Pons (tissue), 1 donor: ENCODE measurements around the gene CPPED1.
"Not testable (repeated sequence)": the region's sequence is repeated elsewhere in the genome, so short reads cannot be mapped to it uniquely, and the experiment has no call there.

Experiments
- DNase-seq: peaks from one replicate; pipeline ENCODE4 v3.0.0-alpha.2; 2016; ENCODE audit warnings: low spot score

The CPPED1 gene, protein sequence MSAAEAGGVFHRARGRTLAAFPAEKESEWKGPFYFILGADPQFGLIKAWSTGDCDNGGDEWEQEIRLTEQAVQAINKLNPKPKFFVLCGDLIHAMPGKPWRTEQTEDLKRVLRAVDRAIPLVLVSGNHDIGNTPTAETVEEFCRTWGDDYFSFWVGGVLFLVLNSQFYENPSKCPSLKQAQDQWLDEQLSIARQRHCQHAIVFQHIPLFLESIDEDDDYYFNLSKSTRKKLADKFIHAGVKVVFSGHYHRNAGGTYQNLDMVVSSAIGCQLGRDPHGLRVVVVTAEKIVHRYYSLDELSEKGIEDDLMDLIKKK

DNA sequence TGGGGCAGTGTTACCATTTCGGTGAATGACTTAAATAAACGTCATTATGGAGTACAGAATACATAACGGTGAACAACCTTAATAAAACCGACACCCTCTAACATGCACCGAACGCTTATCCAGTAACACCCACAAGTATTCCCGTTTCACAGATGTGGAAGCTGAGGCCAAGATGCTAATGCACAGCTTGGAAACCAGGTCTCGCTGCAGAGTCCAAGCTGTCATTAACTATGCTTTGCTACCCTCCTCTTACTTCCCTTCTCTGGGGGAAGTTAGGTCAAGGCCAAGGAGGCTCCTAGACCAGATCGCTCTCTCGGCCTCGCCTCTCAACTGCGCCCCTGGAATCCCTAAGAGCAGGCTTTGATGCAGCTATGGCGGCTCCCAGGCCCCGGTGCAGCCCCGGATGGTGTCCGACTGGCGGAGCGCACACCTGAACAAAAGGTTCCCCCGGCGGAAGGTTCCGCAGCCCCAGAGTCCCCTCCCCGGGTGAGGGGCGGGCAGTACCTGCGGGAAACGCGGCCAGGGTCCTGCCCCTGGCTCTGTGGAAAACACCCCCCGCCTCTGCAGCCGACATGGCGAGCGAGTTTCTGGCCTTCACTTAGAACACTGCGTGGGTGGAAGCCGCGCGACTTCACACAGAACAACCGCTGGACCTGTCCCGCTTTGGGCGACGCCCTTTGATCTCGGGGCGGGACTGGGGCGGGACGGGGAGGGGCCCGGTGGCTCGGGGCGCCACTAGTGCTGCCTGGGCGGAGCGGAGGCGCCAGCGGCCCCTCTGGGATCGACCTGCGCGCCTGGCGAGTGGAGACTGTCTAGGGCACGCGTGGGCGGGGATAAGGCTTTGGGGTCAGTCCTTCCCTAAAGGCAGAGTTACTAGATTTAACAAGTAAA lies at the start of gene CPPED1:
Gene CPPED1 (minus strand): TSS at position 685 of the 891 bp plus-strand sequence. CDS start 111 bp downstream, at position 574.
- peak; percentile 88 for DNase-seq

DNA sequence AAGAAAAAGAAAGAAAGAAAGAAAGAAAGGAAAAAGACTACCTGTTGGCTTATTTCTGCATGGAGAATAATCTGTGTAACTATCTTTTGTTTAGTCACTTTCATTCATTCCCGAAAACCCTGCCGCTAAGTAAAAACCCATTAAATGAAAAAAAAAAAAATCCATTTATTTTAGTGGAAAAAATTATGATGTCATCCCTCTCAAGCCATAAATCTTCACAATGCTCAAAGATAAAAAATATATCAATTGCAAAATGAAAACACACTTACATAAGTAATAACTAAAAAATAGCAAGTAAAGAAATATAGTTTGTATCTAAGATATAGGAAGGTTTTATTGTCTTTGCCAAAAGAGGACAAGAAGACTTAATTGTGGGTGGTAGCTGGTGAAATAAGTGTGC lies 46.5 kb upstream of the CPPED1 start:
- DNase-seq = no peak

DNA sequence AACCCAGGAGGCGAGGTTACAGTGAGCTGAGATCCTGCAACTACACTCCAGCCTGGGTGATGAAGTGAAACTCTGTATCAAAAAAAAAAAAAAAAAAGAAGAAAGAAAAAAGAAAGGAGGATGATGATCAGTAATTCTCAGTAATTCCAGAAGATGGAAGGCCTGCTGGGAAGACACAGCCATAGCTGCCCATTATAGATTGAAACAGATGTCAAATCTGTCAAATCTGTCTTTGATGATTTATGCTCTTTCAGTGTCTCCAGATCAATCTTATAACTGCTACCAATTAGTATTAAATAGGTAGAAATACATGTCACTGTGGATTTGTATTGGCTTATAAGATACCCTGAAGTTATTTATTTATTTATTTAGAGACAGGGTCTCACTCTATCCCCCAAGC lies 42.9 kb upstream of the CPPED1 start:
- no peak for DNase-seq

DNA sequence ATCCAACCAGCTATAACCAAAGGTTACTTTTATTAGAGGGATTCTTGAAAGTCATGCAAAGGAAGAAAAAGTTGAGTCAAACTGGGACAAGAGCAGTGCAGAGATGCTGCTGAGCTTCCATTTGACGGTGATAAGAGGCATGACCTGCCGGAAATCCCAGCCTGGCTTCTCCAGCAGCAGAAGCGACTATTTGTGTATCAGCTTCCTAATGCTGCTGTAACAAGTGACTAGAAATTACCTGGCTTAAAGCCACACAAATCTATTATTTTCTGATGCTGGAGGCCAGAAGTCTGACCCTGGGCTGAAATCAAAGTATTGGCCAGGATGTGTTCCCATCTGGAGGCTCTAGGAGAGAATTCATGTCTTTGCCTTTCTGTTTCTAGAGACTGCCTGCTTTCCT lies 41.6 kb upstream of the CPPED1 start:
- DNase-seq = no peak

DNA sequence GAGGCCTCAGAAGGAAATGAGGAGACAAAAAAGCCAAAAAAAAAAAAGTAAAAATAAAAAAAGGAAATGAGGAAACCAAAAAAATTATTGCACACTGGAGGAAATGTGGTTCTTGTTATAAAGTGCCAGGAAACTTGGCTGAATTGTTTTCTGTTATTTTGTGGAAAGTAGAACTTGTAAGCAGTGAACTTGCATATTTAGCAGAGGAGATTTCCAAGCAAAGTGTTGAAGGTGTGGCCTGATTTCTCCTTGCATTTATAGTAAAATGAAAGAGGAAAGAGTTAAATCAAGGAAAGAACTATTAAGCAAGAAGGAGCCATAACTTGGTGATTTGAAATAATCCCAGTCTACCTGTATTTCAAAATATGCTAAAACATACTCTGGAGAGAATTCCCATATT lies 34.1 kb upstream of the CPPED1 start:
- DNase-seq = no peak

DNA sequence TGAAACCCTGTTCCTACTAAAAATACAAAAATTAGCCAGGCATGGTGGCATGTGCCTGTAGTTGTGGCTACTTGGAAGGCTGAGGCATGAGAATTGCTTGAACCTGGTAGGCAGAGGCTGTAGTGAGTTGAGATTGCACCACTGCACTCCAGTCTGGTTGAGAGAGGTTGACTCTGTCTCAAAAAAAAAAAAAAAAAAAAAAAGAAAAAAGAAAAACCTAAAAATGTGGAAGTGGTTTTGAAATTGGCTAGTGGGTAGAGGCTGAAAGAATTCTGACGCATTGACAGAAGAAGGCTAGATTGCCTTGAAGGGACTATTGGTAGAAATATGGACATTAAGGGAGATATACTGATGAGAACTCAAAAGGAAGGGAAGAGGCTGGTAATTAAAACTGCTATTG lies 33.6 kb upstream of the CPPED1 start:
- no peak for DNase-seq

DNA sequence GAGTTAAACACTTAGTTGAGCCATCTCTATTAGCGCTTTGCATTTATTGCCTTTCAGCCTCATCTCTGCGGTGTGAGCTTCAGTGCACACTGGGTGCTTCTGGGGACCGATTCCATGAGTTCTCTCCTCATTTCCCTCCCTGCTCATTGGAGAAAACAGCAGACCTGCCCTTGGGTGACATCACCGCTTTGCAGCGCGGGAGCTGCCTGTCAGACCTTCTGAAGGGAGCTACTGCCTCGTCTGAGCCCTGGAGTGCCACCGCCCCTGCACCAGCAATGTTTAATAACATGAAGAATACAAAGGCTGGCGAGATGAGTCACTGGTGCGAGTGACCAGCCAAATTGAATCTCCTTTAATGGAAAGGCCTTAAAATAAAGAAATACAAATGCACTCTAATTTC lies 30.2 kb upstream of the CPPED1 start:
- no peak for DNase-seq

DNA sequence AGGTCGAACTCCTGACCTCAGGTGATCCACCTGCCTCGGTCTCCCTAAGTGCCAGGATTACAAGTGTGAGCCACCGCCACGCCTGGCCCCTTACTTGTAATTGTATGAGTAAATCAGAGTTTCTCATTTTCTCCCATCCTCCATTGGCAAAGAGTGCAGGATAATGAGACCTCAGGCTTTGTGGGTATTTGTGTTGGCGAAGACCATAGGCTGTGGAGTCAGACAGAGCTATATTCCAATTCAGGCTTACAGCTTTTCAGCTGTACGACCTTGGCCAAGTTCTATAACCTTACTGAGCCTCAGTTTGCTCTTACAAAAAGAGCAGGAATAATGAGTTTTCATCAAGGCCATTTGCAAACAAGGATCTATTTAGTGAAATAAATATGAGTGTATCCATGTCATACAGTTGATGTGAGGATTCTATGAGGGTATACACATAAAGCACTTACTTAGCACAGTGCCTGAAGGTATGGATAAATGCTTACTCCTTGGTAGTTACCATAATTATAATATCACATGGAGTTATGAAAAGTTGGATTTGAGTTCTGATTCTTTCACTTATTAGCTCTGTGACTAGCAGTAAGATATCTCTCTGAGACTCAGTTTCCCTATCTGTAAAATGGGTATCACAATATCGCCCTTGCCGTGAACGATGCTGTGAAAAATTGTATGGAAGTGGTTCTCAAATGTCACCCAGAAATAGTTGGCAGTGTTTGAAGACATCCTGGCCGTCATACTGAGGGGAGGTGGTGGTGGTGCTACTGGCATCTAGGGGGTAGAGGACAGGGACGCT lies 25.6 kb upstream of the CPPED1 start:
- DNase-seq = no peak

DNA sequence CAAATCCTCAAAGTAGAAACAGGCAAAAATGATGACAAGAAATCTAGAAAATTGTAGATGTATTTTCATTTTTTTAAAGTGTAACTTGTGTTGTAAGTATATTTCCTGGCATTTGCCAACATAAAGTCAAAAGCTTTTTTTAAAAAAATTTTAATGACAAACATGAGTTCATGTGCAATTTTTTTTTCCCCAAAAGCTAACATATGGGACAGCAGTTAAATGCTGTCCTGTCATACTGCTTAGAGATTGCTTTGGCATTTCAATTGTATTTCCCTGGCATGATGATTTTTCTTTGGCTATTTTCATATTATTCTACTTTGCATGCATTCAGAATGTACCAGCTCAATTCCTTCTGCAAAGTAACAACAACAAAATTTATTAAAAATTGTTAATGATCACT lies 24.5 kb upstream of the CPPED1 start:
- DNase-seq = no peak

DNA sequence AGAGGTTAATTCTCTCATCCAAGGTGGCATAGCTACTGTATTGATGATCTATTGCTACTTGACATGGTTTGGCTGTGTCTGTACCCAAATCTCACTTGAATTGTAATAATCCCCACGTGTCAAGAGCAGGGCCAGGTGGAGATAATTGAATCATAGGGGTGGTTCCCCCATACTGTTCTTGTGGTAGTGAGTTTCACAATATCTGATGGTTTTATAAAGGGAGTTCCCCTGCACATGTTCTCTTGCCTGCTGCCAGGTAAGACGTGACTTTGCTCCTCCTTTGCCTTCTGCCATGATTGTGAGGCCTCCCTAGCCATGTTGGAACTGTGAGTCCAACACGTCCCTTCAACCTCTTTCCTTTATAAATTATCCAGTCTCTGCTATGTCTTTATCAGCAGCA lies 22.9 kb upstream of the CPPED1 start:
- DNase-seq = no peak

DNA sequence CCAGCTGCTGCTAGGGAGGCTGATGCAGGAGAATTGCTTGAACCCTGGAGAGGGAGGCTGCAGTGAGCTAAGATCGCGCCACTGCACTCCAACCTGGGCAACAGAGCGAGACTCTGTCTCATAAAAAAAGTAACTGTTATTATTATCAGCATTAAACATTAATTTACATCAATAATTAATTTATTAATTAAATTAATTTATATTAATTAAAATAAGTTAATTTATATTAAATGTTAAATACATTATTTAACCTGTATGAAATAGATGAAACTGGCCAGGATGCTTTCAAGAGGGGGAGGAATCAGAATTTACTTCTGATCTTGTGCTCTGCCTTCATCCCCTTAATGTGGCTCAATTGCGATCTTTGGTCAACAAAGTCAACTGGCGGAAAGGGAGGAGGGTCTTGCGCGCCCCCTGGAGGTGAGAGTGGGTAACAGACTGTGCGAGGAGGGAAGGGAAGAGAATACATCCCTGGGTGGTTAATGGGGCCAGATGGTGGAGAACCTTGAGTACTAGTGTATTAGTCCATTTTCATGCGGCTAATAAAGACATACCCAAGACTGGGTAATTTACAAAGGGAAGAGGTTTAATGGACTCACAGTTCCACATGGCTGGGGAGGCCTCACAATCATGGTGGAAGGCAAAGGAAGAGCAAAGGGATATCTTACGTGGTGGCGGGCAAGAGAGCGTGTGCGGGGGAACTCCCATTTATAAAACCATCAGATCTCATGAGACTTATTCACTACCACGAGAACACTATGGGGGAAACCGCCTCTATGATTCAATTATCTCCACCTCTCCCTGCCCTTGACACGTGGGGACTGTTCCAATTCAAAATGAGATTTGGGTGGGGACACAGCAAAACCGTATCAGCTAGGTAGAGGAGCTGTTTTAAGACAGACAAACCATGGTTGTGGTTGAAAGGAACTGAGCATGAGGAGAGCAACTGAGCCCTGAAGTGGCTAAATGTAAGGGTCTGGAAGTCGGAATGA lies 15.7 kb upstream of the CPPED1 start:
- peak; percentile 63 for DNase-seq

DNA sequence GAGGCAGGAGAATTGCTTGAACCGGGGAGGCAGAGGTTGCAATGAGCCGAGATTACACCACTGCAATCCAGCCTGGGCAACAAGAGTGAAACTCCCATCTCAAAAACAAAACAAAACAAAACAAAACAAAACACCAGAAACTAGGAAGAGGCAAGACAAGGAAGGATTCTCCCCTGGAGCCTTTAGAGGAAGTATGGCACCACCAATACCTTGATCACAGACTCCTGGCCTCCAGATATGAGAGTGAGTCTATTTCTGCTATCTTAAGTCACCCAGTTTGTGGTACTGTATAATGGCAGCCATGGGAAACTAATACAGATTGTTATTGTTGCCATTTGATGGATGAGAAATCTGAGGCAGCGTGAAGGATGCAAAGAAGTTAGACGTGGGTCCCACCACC lies 14.6 kb upstream of the CPPED1 start:
- no peak for DNase-seq

DNA sequence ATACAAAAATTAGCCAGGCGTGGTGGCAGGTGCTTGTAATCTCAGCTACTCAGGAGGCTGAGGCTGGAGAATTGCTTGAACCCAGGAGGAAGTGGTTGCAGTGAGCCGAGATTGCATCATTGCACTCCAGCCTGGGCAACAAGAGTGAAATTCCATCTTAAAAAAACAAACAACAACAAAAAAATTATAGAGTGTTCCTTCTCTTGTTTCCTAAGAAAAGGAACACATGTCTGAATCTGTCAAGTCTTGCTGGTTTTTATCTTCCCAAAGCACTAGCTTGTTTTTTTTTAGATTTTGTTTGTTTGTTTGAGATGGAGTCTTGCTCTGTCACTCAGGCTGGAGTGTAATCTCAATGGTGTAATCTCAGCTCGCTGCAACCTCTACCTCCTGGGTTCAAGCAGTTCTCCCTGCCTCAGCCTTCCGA lies 13.1 kb upstream of the CPPED1 start:
- DNase-seq = not testable (repeated sequence)

DNA sequence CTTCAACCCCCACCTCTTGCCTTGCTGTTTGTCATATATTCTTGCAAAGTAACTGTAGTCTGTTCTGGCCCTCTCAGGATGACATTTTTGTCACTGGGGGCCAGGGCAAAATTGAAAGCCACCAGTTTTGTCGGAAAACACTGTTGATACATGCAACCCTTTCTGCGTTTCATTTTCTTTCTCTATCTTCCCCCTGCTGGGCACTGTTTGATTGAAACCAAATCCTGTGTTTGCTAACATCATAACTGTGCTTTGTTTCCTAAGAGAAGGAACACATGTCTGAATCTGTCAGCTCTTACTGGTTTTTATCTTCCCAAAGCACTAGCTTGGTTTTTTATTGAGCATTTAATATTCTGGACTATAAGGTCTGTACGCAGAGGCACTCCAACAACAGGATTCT lies 11.7 kb upstream of the CPPED1 start:
- DNase-seq = peak; percentile 83

DNA sequence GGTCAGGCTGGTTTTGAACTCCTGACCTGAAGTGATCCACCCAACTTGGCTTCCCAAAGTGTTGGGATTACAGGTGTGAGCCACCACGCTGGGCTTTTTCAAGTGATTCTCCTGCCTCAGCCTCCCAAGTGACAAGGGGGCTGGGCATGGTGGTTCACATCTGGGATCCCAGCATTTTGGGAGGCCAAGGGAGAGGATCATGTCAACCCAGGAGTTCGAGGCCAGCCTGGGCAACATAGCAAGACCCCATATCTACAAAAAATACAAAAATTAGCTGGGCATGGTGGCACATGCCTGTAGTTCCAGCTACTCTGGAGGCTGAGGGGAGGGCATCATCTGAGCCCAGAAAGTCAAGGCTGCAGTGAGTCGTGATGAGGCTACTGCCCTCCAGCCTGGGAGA lies 10.0 kb upstream of the CPPED1 start:
- DNase-seq = not testable (repeated sequence)

DNA sequence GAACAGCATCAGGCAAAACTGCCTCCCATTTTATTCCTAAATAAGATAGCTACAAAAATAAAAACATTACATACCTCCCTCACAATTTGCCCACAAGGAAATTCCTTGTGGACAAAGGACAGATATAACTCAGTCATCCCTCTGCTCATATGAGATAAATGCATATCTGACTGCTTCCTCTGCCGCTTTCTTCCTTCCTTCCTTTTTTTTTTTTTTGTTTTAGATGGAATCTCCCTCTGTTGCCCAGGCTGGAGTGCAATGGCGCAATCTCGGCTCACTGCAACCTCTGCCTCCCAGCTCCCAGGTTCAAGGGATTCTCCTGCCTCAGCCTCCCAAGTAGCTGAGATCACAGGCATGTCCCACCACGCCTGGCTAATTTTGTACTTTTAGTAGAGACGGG lies 9.6 kb upstream of the CPPED1 start:
- not testable (repeated sequence) for DNase-seq

DNA sequence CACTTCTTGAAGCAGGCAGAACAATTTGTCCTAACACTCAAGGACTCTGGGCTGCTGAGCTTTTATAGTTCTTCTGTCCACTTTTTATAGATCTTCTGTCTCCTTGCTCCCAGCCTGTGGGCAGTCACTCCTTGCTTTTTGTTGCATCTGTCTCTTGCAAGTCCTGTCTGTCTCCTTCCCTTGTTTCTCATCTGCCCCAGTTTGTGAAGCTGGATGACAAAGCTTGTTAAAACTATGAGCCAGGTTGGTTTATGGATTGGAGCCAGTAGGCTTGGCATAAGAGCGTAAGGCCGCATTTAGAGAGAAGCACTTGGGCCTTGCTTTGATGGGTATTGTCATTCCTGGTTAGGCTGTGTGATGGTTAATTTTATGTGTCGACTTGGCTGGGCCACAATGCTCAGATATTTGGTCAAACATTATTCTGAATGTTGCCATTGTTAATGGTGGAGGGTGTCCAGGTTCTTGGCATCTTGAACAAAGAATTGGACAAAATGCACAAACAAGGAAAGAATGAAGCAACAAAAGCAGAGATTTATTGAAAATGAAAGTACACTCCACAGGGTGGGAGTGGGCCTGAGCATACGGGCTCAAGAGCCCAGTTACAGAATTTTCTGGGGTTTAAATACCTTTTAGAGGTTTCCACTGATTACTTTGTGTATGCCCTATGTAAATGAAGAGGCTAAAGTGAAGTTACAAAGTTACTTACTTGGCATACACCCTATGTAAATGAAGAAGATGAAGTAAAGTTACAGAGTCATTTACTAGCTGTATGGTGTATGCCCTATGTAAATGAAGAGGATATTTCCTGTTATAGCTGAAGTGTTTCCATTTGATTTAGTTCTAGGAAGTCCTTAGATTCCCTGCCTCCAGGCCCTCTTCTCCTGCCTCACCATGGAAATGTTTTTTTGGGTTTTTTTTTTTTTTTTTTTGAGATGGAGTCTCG lies 8.0 kb upstream of the CPPED1 start:
- peak; percentile 72 for DNase-seq

DNA sequence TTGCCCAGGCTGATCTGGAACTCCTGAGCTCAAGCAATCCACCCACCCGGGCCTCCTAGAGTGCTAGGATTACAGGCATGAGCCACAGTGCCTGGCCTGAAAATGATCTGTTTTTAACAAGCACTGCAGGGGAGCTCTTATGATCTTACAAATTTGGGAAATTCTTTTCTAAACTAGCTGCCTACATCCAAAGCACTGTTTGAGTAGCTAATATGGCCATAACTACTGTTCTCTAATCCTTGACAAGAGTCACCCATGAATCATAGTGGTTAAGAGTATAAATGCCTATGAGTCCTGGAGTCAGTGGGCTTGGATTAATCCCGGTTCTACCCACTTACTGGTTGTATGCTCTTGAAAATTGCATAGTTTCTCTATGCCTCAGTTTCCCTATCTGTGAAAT lies 1.4 kb upstream of the CPPED1 start:
- DNase-seq = no peak

DNA sequence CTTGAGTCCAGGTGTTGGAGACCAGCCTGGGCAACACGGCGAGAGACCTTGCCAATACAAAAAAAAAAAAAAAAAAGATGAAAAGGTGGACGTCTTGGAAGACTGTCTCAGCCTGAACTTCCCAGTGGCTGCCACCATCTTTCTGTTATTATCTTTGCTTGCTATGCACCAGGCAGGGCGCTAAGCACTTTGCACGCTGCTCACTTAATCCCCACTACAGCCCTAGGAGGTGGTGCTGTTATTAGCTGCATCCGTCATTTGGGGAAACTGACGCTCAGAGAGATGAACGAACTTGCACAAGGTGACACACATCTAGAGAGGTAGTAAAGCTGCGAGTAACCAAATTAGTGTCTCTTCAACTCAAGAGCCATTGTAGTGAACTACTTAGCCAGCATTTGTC lies 708 bp upstream of the CPPED1 start:
- no peak for DNase-seq

DNA sequence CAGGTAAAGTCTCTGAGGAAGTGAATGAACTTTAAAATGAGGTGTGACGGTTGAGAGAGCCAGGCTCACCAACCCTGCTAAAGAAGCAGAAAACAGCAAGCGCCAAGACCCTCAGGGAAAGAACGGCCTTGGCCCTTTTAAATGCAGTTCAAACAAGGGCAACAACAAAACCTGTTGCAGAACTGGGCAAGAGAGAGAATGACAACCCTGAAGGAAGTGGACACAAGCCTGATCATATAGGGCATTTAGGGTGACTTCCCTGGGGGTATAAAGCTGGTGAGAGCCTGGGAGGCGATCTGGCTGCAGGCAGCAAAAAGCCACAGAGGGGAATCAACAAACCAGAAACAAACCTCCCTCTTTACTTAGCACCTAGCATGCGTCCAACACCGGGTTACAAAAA lies 1.0 kb downstream of the CPPED1 start:
- no peak for DNase-seq
